KOPT-K1 (cell line): Measurements from ENCODE around the gene CYB5R4.

ENCODE experiments used
- H3K27ac ChIP-seq: fragments of 200-600 bp; sonication (generic); 2 replicates; pipeline ENCODE4 v1.5.1; 2016; ENCODE audit warnings: antibody characterized with exemption, mild to moderate bottlenecking, low read depth, low read length; ENCODE audit not compliant: poor library complexity, severe bottlenecking
- H3K36me3 ChIP-seq: fragments of 200-600 bp; sonication (generic); 2 replicates; pipeline ENCODE4 v1.5.1; 2017; ENCODE audit warnings: antibody characterized with exemption, mild to moderate bottlenecking, low read length, moderate library complexity; ENCODE audit not compliant: insufficient read depth
- H3K9me3 ChIP-seq: fragments of 200-600 bp; sonication (generic); 2 replicates; pipeline ENCODE4 v1.5.1; 2017; ENCODE audit warnings: antibody characterized with exemption, low read length, mild to moderate bottlenecking; ENCODE audit not compliant: insufficient read depth, poor library complexity, severe bottlenecking

CYB5R4 gene

GRCh38 chr6:83853178-83854000 is 6.1 kb upstream of the CYB5R4 start, which contains the start of gene RIPPLY2:
TSS of gene RIPPLY2 (plus strand) at chr6:83853360. CDS start at chr6:83853417, 57 bp downstream.
- Histone ChIP-seq H3K27ac (no peak within 1 kb of the TSS), H3K36me3 (no peaks in the 10 kb centered on the region), H3K9me3 (peaks cover 5% of the 10 kb centered on the region)

- H3K9me3 ChIP-seq = peaks cover 5% of the 10 kb centered on the region
- no peak overlapping the region for H3K27ac ChIP-seq
- H3K36me3 ChIP-seq = no peaks in the 10 kb centered on the region
Measured at GRCh38 chr6:83854001-83854501, 5.4 kb upstream of the CYB5R4 start.

DNA sequence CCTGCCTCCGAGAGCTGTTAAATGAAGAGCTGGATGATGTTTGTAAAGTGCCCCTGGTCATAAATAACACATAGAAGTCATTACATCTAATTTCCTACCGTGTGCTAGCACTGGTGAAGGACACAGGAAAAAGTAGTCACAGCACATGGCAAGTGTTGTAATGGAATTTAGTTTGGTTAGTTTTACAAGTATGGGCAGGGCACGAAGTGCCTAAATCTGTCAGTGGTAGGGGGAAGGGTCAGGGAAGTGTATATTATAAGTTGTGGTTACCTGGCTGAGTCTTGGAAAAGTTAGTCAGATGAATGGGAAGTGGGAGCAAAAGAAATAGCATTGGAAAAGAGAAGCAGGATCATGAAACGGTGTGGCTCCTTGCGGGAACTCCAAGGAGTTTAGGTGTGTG is 4.7 kb upstream of the CYB5R4 start:
- H3K36me3 ChIP-seq = no peaks in the 10 kb centered on the region
- H3K9me3 ChIP-seq = peaks cover 5% of the 10 kb centered on the region
- no peak overlapping the region for H3K27ac ChIP-seq

GRCh38 chr6:83860359-83860755 is 868 bp downstream of the CYB5R4 start:
- Histone ChIP-seq H3K27ac (peak overlapping the region; percentile 58), H3K9me3 (peaks cover 2% of the 10 kb centered on the region), H3K36me3 (peaks cover 12% of the 10 kb centered on the region)

DNA sequence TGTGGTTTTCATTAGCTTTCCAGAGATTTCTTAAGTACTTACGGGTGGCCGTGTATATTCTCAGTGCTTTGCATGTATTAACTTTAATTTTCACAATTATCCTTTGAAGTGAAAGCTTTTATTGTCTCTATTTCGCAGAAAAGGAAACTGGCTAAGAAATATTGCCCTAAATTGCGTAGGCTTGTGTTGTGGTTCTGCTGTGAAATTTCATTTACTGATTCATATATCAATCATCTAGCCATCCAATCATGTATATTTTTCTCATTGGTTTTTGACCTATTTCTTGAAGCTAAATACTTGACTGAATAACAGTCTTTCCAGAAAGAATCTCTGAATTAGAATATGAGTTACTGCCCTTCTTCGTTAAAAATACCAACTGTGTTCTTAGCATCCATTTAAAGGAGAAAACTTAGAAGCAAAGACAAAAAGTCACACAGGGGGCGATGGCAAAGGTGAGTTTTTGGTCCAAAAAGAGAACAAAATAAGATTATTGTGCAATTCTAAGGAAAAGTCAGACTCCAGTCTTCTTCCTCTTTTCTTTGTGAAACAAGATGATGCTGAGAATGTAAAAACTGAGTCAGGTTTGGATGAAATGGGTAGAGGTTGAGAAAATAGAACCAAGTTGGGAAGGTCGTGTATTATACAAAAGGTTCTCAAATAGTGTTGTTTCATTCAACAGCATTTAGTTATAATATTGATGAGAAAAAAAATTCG is 1.4 kb downstream of the CYB5R4 start:
- H3K27ac ChIP-seq = no peak overlapping the region
- H3K36me3 ChIP-seq = peaks cover 18% of the 10 kb centered on the region
- H3K9me3 ChIP-seq = peaks cover 7% of the 10 kb centered on the region

- peaks cover 27% of the 10 kb centered on the region for H3K9me3 ChIP-seq
- H3K27ac ChIP-seq = no peak overlapping the region
- H3K36me3 ChIP-seq = peaks cover 38% of the 10 kb centered on the region
Measured at GRCh38 chr6:83862776-83863471, 3.4 kb downstream of the CYB5R4 start.

GRCh38 chr6:83867043-83867442 is 7.6 kb downstream of the CYB5R4 start:
- H3K27ac ChIP-seq = no peak overlapping the region
- H3K36me3 ChIP-seq = peaks cover 58% of the 10 kb centered on the region

GRCh38 chr6:83867527-83868161 is 8.2 kb downstream of the CYB5R4 start:
- Histone ChIP-seq H3K27ac (no peak overlapping the region), H3K36me3 (peaks cover 58% of the 10 kb centered on the region), H3K9me3 (peaks cover 46% of the 10 kb centered on the region)

More at GRCh38 chr6:83867043-83867442, 7.6 kb downstream of the CYB5R4 start:
- H3K9me3 ChIP-seq = peaks cover 46% of the 10 kb centered on the region

DNA sequence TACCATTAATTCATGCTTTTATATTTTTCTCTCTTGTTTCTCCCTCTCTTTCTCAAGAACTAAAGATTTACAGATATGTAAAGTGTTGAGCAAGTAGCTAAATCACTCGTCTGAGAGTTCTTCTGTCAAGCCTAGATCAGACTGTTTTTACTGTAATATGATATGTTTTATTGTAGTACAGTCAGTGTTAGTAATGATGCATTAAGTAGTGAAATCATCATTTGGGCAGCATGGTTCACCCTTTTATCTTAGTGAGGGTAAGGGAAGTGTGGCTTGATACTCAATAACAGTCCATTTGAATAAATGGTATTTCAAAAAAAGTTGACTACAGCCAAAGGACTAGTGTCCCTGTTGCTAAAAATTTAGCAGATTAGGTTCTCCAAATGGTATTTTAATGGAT is 9.2 kb downstream of the CYB5R4 start:
- Histone ChIP-seq H3K9me3 (peaks cover 46% of the 10 kb centered on the region), H3K36me3 (peaks cover 58% of the 10 kb centered on the region), H3K27ac (no peak overlapping the region)

GRCh38 chr6:83870649-83871048 is 11.2 kb downstream of the CYB5R4 start:
- peaks cover 42% of the 10 kb centered on the region for H3K9me3 ChIP-seq
- peaks cover 43% of the 10 kb centered on the region for H3K36me3 ChIP-seq
- no peak overlapping the region for H3K27ac ChIP-seq

- Histone ChIP-seq H3K36me3 (peaks cover 24% of the 10 kb centered on the region), H3K9me3 (peaks cover 23% of the 10 kb centered on the region), H3K27ac (no peak overlapping the region)
Measured at GRCh38 chr6:83872386-83873118, 13.1 kb downstream of the CYB5R4 start.

GRCh38 chr6:83873869-83874268 is 14.4 kb downstream of the CYB5R4 start:
- peaks cover 9% of the 10 kb centered on the region for H3K9me3 ChIP-seq
- H3K36me3 ChIP-seq = peaks cover 11% of the 10 kb centered on the region; the same call in 1 of the 2 replicates
- H3K27ac ChIP-seq = no peak overlapping the region

- Histone ChIP-seq H3K9me3 (no peaks in the 10 kb centered on the region), H3K36me3 (no peaks in the 10 kb centered on the region), H3K27ac (no peak overlapping the region)
Measured at GRCh38 chr6:83875843-83876242, 16.4 kb downstream of the CYB5R4 start.
